H1 (cell line): ENCODE results near the gene RNGTT. TPM values are rescaled to one million over a fixed set of nuclear protein-coding genes. Genes with fewer than 3 reads are reported as not detected.

Source experiments
- KDM4A ChIP-seq: IDR thresholded peaks from one replicate; pipeline ENCODE4 v1.7.1; 2012; ENCODE audit warnings: low read depth, mild to moderate bottlenecking, moderate library complexity, low read length, inconsistent platforms; ENCODE audit not compliant: severe bottlenecking
- MAFK ChIP-seq: IDR thresholded peaks from 2 replicates; pipeline ENCODE4 v1.6.1; 2012; ENCODE audit warnings: low read depth, mild to moderate bottlenecking, improper control_type of control experiment, low read length
- ZNF274 ChIP-seq: IDR thresholded peaks from 2 replicates; pipeline ENCODE4 v1.7.0; 2012; ENCODE audit warnings: low read length, borderline replicate concordance; ENCODE audit errors: extremely low read depth
- polyA plus RNA-seq, 7 experiments: library from polyadenylated mRNA; depleted of rRNA in 3 of 7; stranded (reverse) in 5 of 7; unstranded in 2 of 7; fragments of >200 nt in 5 of 7; fragments of 200-250 nt in 2 of 7; gene quantifications; 1 replicate in 5 of 7; 2 replicates in 1 of 7; 4 replicates in 1 of 7; pipeline versions ENCODE4 v1.2.1 to v1.2.3, GENCODE V29; 2011 to 2013; ENCODE audit warnings: missing spikeins in 2 of 7, mixed read lengths in 2 of 7
- total RNA-seq: library from RNA; stranded (reverse); fragmentation: NEBNext Ultra II Directional; extraction: Animal tissue kit (Norgen Biotek cat#: 25700); gene quantifications from 2 replicates; pipeline ENCODE4 v1.2.1, GENCODE V29; 2021

The RNGTT gene
- total and polyA plus RNA-seq, 2 of the 8 experiments (the other 6 are each of a cell fraction or from before 2014, with no cell fraction given), result 3.6 to 21.2 TPM

DNA sequence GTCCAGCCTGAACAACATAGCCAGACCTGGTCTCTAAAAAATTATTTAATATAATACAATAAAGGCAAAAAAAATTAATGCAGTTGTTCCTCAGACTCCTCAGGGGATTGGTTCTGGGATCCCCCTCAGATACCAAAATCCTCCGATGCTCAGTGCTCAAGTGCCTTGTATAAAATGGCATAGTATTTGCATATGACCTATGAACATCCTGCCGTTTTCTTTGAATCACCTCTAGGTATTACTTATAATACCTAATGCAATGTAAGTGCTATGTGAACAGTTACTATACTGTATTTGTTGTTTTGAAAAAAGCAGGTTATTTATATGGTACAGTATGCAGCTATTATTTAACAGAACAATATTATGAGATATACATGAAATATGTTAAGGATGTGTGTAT is 43.3 kb downstream of the RNGTT start (continued):
- no peak for TF ChIP-seq KDM4A
- TF ChIP-seq ZNF274, result no peak
- no peak for TF ChIP-seq MAFK
